Epithelial cell of esophagus (primary cell): ENCODE measurements around the gene TMEM238.

Source experiments
- DNase-seq: peaks from one replicate; pipeline ENCODE4 v3.0.0; 2010; ENCODE audit warnings: low read depth
- H3K4me3 ChIP-seq: 2 replicates; pipeline ENCODE4 v1.5.1; 2011; ENCODE audit warnings: mild to moderate bottlenecking, low read length, control low read depth
- TF ChIP-seq, protein P1 (sequence below): IDR thresholded peaks from 2 replicates; pipeline ENCODE4 v1.5.1; 2011; ENCODE audit warnings: low read depth, mild to moderate bottlenecking, low read length, control low read depth, inconsistent platforms; ENCODE audit not compliant: insufficient read depth; ENCODE audit errors: missing control alignments

The TMEM238 gene

DNA sequence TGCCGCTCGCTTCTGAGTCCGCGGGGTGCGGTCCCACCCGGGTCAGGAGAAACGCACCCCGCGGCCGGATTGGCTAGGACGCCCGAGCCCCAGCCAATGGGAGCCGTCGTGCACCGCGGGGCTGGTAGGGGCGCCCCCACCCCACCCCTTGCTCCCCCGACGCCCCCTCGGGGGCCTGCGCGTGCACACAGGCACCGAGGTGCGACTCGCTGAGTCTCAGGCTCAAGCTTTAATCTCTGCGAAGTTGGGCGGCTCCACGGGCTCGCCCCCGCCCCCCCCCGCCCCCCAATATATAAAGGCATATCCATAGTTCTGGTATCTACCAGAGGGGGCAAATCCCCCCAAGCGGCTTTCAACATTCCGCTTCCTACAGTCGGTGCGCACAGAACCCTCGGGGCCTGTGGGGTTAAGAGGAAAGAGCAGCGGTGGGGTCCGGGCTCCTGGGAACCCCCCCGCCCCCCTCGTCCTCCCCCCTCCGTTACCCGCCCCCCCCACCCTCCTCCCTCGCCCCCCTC, 29.3 kb downstream of the TMEM238 start, which contains the start of gene COX6B2:
Gene COX6B2, minus strand, starts transcription at position 22 of the 515 bp plus-strand sequence. CDS start 198 bp downstream, outside the sequence.
- DNase-seq = no peak
- peak within 1 kb of the TSS; percentile 44 for H3K4me3 ChIP-seq

GRCh38 chr19:55353803-55354697, 30.0 kb downstream of the TMEM238 start:
- DNase-seq = peak; percentile 70
- TF ChIP-seq, protein P1, sequence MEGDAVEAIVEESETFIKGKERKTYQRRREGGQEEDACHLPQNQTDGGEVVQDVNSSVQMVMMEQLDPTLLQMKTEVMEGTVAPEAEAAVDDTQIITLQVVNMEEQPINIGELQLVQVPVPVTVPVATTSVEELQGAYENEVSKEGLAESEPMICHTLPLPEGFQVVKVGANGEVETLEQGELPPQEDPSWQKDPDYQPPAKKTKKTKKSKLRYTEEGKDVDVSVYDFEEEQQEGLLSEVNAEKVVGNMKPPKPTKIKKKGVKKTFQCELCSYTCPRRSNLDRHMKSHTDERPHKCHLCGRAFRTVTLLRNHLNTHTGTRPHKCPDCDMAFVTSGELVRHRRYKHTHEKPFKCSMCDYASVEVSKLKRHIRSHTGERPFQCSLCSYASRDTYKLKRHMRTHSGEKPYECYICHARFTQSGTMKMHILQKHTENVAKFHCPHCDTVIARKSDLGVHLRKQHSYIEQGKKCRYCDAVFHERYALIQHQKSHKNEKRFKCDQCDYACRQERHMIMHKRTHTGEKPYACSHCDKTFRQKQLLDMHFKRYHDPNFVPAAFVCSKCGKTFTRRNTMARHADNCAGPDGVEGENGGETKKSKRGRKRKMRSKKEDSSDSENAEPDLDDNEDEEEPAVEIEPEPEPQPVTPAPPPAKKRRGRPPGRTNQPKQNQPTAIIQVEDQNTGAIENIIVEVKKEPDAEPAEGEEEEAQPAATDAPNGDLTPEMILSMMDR = no peak
- H3K4me3 ChIP-seq = peak overlapping the region; percentile 44

More for the DNA sequence above, 29.3 kb downstream of the TMEM238 start, which contains the start of gene COX6B2:
- TF ChIP-seq, protein P1 = no peak

DNA sequence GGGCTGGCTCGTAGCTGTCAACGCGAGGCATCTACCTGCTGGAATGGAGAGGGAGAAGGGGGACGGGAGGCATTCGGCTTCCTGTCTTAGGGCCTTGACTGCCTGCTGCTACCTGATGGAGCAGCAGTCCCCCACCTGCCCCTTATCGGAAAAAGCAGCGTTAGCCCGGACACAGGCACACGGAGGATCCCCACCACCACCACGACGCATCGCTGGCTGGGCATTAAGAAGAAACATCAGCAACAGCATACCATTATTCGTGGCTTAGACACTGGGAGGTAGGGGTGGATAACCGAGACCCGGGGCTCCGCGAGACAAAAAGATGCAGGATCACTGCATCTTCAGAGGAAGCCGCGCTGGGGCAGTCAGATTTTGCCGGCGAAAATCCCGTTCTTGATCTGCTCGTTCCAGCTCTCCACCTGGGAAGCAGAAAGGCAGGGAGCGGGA, 30.7 kb downstream of the TMEM238 start:
- TF ChIP-seq, protein P1 = no peak
- no peak for DNase-seq
- H3K4me3 ChIP-seq = peak overlapping the region; percentile 44

- TF ChIP-seq, protein P1 = no peak
- DNase-seq = no peak
- H3K4me3 ChIP-seq = no peak overlapping the region
Measured at GRCh38 chr19:55352549-55353145, 31.4 kb downstream of the TMEM238 start.

DNA sequence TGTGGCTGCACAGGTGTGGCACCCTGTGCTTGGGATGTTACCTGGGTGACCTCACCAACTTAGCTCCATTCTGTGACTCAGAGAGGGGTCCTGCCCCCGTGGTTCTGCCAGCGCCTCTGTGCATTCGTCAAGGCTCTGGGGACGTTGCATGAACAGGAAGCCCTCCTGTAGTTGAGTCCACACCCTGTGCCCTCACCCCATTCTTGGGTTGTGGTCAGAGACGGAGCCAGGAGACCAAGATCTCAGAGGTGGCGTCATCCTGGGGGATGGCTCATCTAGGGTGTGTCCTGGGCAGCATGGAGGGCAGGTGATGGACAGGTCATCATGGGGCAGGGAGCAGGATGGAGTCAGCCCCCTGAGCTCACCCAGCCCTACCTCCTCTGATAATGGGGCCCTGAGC, 32.1 kb downstream of the TMEM238 start:
- TF ChIP-seq, protein P1 = no peak
- DNase-seq = peak; percentile 47
- H3K4me3 ChIP-seq = no peak overlapping the region

- no peak for DNase-seq
- TF ChIP-seq, protein P1 = no peak
- H3K4me3 ChIP-seq = no peak overlapping the region
Measured at GRCh38 chr19:55350620-55351315, 33.3 kb downstream of the TMEM238 start.
